Endothelial cell of umbilical vein (primary cell): ENCODE results near the gene FSD1. TPM values are rescaled to one million over a fixed set of nuclear protein-coding genes. Genes with fewer than 3 reads are reported as not detected.

Source experiments
- BruUV-seq: library from RNA; stranded (reverse); fragments of 400-500 nt; replicated peaks from 2 replicates; lab custom pipeline; 2021; lab: Mats Ljungman, UMichigan
- CTCF ChIA-PET: fragments of 300-600, 350-600 bp; sonication (Branson Sonifier 250); formaldehyde crosslinking; loops from one replicate; lab custom pipeline; 2021; ENCODE audit warnings: antibody characterized with exemption, inconsistent platforms; lab: Charles Lee
- POLR2A ChIA-PET: fragments of 300-600, 350-600 bp; sonication (Branson Sonifier 250); formaldehyde crosslinking; loops from one replicate; lab custom pipeline; 2021; ENCODE audit warnings: antibody characterized with exemption, inconsistent platforms; lab: Charles Lee
- DNase-seq: peaks from one replicate; pipeline ENCODE4 v3.0.0-alpha.2; 2011; ENCODE audit warnings: low read depth, low spot score
- FAIRE-seq: peaks from 2 replicates; lab custom pipeline; 2011; peaks lifted over from hg19 to GRCh38; lab: Jason Lieb, UNC
- H2AFZ ChIP-seq: 2 replicates; pipeline ENCODE4 v1.6.0; 2012; ENCODE audit warnings: low read depth, low read length, control low read depth, inconsistent platforms
- H3K27ac ChIP-seq: 2 replicates; pipeline ENCODE4 v1.5.1; 2011; ENCODE audit warnings: low read depth, mild to moderate bottlenecking, control low read depth, low read length, moderate library complexity; ENCODE audit not compliant: insufficient read depth
- H3K27me3 ChIP-seq, 2 experiments: 2 replicates each; pipeline versions ENCODE4 v1.6.0 to v1.6.1; 2011; ENCODE audit warnings: low read length in 2 of 2, mixed read lengths in 1 of 2; ENCODE audit not compliant: control insufficient read depth in 2 of 2, insufficient read depth in 2 of 2
- H3K36me3 ChIP-seq, 2 experiments: 2 replicates in 1 of 2; 3 replicates in 1 of 2; pipeline ENCODE4 v1.5.1; 2011; ENCODE audit warnings: low read length in 2 of 2, mild to moderate bottlenecking in 1 of 2, moderate library complexity in 1 of 2; ENCODE audit not compliant: control insufficient read depth in 2 of 2, insufficient read depth in 2 of 2; ENCODE audit errors: extremely low read depth in 1 of 2
- H3K4me1 ChIP-seq: 3 replicates; pipeline ENCODE4 v1.5.1; 2011; ENCODE audit warnings: mild to moderate bottlenecking, low read length; ENCODE audit not compliant: control insufficient read depth, insufficient read depth; ENCODE audit errors: extremely low read depth
- H3K4me2 ChIP-seq: 2 replicates; pipeline ENCODE4 v1.6.1; 2011; ENCODE audit warnings: low read length, control low read depth, mixed read lengths; ENCODE audit not compliant: insufficient read depth
- H3K4me3 ChIP-seq, 3 experiments: fragments of 200-600 bp in 1 of 3; sonication (generic), shearing (Covaris generic) in 1 of 3; replicated peaks in 1 of 3; 2 replicates each; pipeline ENCODE4 v1.5.1; 2011 to 2016; ENCODE audit warnings: control low read depth in 3 of 3, low read length in 3 of 3, mild to moderate bottlenecking in 2 of 3, inconsistent platforms in 1 of 3, low read depth in 1 of 3, moderate library complexity in 1 of 3; ENCODE audit not compliant: insufficient read depth in 1 of 3
- H3K79me2 ChIP-seq: 2 replicates; pipeline ENCODE4 v1.6.0; 2012; ENCODE audit warnings: low read length, inconsistent platforms; ENCODE audit not compliant: control insufficient read depth, insufficient read depth
- H3K9ac ChIP-seq: replicated peaks from 2 replicates; pipeline ENCODE3; 2011; ENCODE audit warnings: low read length, control low read depth; ENCODE audit not compliant: insufficient read depth; ENCODE audit errors: extremely low read depth
- H3K9me1 ChIP-seq: replicated peaks from 3 replicates; pipeline ENCODE4 v1.6.0; 2011; ENCODE audit warnings: mild to moderate bottlenecking, low read length; ENCODE audit not compliant: control insufficient read depth, insufficient read depth; ENCODE audit errors: extremely low read depth
- H3K9me3 ChIP-seq: replicated peaks from 2 replicates; pipeline ENCODE4 v1.5.1; 2012; ENCODE audit warnings: low read length, inconsistent platforms; ENCODE audit not compliant: control insufficient read depth, insufficient read depth
- H4K20me1 ChIP-seq: replicated peaks from 2 replicates; pipeline ENCODE3; 2011; ENCODE audit warnings: mild to moderate bottlenecking, low read length; ENCODE audit not compliant: control insufficient read depth, insufficient read depth; ENCODE audit errors: extremely low read depth
- EZH2 ChIP-seq: IDR thresholded peaks from 2 replicates; pipeline ENCODE4 v1.6.1; 2012; ENCODE audit warnings: borderline replicate concordance, low read depth, mild to moderate bottlenecking, moderate library complexity, low read length, inconsistent platforms; ENCODE audit not compliant: severe bottlenecking
- FOS ChIP-seq: IDR thresholded peaks from 2 replicates; pipeline ENCODE4 v1.6.1; 2011; ENCODE audit warnings: mild to moderate bottlenecking, low read length, moderate library complexity, borderline replicate concordance; ENCODE audit not compliant: insufficient read depth
- GATA2 ChIP-seq: IDR thresholded peaks from 2 replicates; pipeline ENCODE4 v1.7.0; 2011; ENCODE audit warnings: low read depth, mild to moderate bottlenecking, moderate library complexity, mixed read lengths, low read length; ENCODE audit not compliant: insufficient read length, insufficient read depth
- JUN ChIP-seq: IDR thresholded peaks from 2 replicates; pipeline ENCODE4 v1.6.1; 2011; ENCODE audit warnings: borderline replicate concordance, low read depth; ENCODE audit not compliant: insufficient read length, insufficient read depth
- MYC ChIP-seq: IDR thresholded peaks from one replicate; pipeline ENCODE4 v1.6.1; 2011; ENCODE audit warnings: mild to moderate bottlenecking, low read depth, low read length
- POLR2A ChIP-seq: IDR thresholded peaks from 2 replicates; pipeline ENCODE4 v1.6.1; 2012; ENCODE audit warnings: low read depth, mild to moderate bottlenecking, control low read depth, low read length
- POLR2AphosphoS5 ChIP-seq: IDR thresholded peaks from 2 replicates; pipeline ENCODE4 v1.6.1; 2012; ENCODE audit warnings: low read depth, mild to moderate bottlenecking, control low read depth, low read length, moderate library complexity; ENCODE audit not compliant: insufficient read depth
- dilution Hi-C: fragments of 300-500 bp; cut with MboI; formaldehyde crosslinking; loops from one replicate; pipeline ENCODE4 v1.15.0; 2019; ENCODE audit warnings: low sequenced_read_pairs; ENCODE audit not compliant: extremely low pct_ligation_motif_present
- intact Hi-C: fragments of 100-400 bp; cut with micrococcal nuclease; formaldehyde crosslinking; loops from one replicate; pipeline ENCODE4 v1.10.0; 2022
- polyA plus RNA-seq, 4 experiments: library from polyadenylated mRNA; depleted of rRNA in 3 of 4; stranded (reverse) in 3 of 4; unstranded in 1 of 4; fragments of >200 nt; gene quantifications; 2 replicates each; pipeline versions ENCODE4 v1.2.1 to v1.2.3, GENCODE V29; 2011 to 2012; ENCODE audit warnings: missing spikeins in 1 of 4
- total RNA-seq: library from RNA; stranded (reverse); gene quantifications from 2 replicates; pipeline ENCODE4 v1.2.3, GENCODE V29; 2021
- TF ChIP-seq, protein P1 (sequence below), 2 donors: IDR thresholded peaks; 1 replicate in 1 of 2; 2 replicates in 1 of 2; pipeline ENCODE4 v1.5.1; 2011; ENCODE audit warnings: low read length in 2 of 2, mild to moderate bottlenecking in 2 of 2, moderate library complexity in 2 of 2, control low read depth in 1 of 2, inconsistent platforms in 1 of 2, low read depth in 1 of 2; ENCODE audit not compliant: insufficient read depth in 1 of 2; ENCODE audit errors: extremely low read depth in 1 of 2
- TF ChIP-seq, protein P2 (sequence below): IDR thresholded peaks from 2 replicates; pipeline ENCODE4 v1.6.1; 2011; ENCODE audit not compliant: insufficient read depth, insufficient read length

The FSD1 gene
- total and polyA plus RNA-seq, 2 donors (not counting 3 experiments of a cell fraction or from before 2014, with no cell fraction given): 25.8 to 55.5 TPM

DNA sequence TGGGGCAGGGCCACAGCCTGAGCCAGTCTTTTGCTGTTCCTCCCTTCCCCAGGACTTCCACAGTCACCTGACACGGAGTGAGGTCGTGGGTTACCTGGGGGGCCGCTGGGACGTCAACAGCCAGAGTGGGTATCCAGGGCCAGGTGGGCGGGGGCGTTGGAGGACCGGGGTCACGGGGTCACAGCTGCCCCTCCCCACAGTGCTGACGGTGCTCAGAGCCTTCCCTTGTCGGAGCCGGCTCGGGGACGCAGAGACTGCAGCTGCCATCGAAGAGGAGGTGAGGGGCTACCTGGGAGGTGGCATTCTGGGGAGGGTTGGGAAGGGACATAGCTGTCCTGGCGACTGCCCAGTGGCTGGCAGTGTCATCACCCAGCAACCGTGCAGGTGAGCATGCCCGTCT lies 50.5 kb downstream of the FSD1 start:
- Histone ChIP-seq H3K4me2 (no peak overlapping the region), H4K20me1 (no peaks in the 10 kb centered on the region), H3K9me1 (no peaks in the 10 kb centered on the region), H3K36me3 (peaks cover 0 to 14% of the 10 kb centered on the region in 2 experiments), H3K27ac (no peak overlapping the region), H3K79me2 (no peaks in the 10 kb centered on the region), H3K9ac (no peak overlapping the region), H3K4me3 (no peak overlapping the region), H2AFZ (no peak overlapping the region), H3K27me3 (no peaks in the 10 kb centered on the region), H3K4me1 (no peaks in the 10 kb centered on the region), H3K9me3 (no peaks in the 10 kb centered on the region)
- ChIA-PET CTCF (interaction anchor here (5.0 kb wide), 1 partner anchor 88 kb away, joined by 120 read pairs; no protein-coding TSS in a partner anchor), POLR2A (interaction anchor here (0.7 to 1.1 kb wide), 3 partner anchors 12 to 152 kb away, joined by 3 to 5 read pairs (median 4); partner anchors contain the start of gene MPND)
- no peak for DNase-seq
- no TSS peak for BruUV-seq
- dilution Hi-C loops (no loop called here), intact Hi-C loops (no loop called here)
- no peak for FAIRE-seq
- TF ChIP-seq GATA2 (no peak), POLR2AphosphoS5 (no peak), JUN (no peak), POLR2A (no peak), FOS (no peak), MYC (no peak), EZH2 (no peak)
- TF ChIP-seq, protein P1, sequence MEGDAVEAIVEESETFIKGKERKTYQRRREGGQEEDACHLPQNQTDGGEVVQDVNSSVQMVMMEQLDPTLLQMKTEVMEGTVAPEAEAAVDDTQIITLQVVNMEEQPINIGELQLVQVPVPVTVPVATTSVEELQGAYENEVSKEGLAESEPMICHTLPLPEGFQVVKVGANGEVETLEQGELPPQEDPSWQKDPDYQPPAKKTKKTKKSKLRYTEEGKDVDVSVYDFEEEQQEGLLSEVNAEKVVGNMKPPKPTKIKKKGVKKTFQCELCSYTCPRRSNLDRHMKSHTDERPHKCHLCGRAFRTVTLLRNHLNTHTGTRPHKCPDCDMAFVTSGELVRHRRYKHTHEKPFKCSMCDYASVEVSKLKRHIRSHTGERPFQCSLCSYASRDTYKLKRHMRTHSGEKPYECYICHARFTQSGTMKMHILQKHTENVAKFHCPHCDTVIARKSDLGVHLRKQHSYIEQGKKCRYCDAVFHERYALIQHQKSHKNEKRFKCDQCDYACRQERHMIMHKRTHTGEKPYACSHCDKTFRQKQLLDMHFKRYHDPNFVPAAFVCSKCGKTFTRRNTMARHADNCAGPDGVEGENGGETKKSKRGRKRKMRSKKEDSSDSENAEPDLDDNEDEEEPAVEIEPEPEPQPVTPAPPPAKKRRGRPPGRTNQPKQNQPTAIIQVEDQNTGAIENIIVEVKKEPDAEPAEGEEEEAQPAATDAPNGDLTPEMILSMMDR (IDR thresholded peaks at IDR 0.05; ENCODE audit: extremely low read depth in 1 of 2, insufficient read depth in 1 of 2, low read depth in 1 of 2, low read length in 2 of 2): no peak
- TF ChIP-seq, protein P2, sequence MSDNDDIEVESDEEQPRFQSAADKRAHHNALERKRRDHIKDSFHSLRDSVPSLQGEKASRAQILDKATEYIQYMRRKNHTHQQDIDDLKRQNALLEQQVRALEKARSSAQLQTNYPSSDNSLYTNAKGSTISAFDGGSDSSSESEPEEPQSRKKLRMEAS: no peak
